ENCODE data around the gene RPUSD4.

The RPUSD4 gene

GRCh38 chr11:126157326-126158030 is 54.0 kb downstream of the RPUSD4 start:
- no peak for DNase-seq (ENCODE audit: low read depth in 2 of 2)

- no peak for DNase-seq (ENCODE audit: low read depth in 2 of 2)
These were observed 54.6 kb downstream of the RPUSD4 start for GRCh38 chr11:126156814-126157213.

DNA sequence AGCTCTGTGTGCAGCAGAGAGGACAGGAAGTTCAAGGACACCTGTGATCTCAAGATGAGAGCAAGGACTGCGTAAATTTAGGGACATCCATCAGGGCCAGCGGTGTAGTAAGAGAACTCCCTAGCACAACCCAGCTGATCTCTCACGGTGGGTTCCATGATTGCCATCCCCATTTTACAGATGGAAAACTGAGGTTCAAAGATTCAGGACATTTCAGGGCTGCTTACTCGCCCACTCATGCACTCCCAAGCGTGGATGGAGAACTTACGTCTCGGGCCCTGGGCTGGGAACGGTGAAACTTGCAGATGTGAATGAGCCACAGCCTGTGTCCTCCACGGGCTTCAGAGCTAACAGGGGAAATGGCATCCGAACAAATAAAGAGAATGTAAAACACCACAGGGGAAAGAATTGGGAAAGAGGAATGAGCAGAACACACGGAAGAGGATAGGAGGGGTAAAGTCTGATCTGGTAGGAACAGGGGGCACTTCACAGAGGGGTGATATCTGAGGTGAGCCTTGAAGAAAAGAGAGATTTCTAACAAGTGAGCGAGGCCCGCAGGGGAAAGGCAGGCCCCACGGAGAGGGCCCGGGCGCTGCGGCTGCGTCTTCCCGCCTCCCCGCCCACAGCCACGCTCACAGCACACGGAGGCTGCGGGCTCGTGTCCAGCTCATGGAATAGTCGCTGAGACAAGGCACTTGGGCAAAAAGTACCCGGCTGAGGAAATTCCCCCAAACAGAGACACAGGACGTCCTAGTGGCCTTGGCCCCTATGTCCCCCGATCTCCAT is 55.9 kb downstream of the RPUSD4 start:
- no peak for DNase-seq (ENCODE audit: low read depth in 2 of 2)

GRCh38 chr11:126154691-126155090 is 56.8 kb downstream of the RPUSD4 start:
- no peak for DNase-seq (ENCODE audit: low read depth in 2 of 2)

- DNase-seq (ENCODE audit: low read depth in 2 of 2), result no peak
These were observed 57.5 kb downstream of the RPUSD4 start for GRCh38 chr11:126153972-126154371.

DNA sequence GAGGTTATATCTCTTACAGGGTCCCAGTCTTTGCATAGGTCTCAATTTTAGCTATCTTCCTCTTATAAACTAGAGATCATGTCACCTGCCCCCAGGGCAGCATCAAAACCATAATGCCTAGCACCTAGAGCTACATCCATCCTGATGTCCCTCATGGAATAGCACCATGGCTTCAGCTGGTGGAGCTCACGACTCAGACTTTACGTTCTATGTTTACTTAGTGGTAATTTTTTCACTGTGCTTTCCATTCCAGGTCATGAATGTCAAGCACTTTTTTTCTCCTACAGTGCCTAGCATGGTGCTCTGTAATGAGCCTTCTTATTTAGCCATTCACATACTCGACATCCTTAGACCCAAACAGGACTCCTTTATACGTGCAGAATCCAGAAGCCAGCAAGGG is 58.4 kb downstream of the RPUSD4 start:
- no peak for DNase-seq (ENCODE audit: low read depth in 2 of 2)

DNA sequence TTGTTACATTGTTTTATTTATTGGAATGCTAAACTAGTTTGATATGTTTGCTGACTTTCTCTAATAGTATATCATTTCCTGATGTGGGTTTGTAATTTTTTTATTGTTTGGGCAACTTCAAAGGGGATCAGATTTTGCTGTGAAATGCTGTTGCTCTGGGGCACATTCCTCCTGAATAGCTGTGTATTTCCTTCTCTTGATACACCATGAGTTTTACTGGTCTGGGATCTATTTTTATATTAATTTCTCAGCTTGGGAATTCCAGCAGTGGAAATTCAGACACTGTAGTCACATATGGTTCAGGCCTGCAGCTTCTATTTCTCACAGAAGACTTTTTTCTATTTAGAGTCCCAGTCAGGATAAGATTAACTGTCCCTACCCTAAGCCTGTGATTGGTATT is 58.9 kb downstream of the RPUSD4 start:
- no peak for DNase-seq (ENCODE audit: low read depth in 2 of 2)

GRCh38 chr11:126152152-126152551 is 59.3 kb downstream of the RPUSD4 start:
- DNase-seq (ENCODE audit: low read depth in 2 of 2), result no peak

All from stimulated activated CD4-positive, alpha-beta T cell treated with anti-CD3 and anti-CD28 coated beads, Interleukin-1b, Interleukin-23, amount 100 ng/mL, for 1 hour (primary cell).